ENCODE results near the gene MATK. TPM values are rescaled to one million over a fixed set of nuclear protein-coding genes. Genes with fewer than 3 reads are reported as not detected.

MATK gene
- total RNA-seq, 1 donor from 2014 or later = 0.24 TPM

DNA sequence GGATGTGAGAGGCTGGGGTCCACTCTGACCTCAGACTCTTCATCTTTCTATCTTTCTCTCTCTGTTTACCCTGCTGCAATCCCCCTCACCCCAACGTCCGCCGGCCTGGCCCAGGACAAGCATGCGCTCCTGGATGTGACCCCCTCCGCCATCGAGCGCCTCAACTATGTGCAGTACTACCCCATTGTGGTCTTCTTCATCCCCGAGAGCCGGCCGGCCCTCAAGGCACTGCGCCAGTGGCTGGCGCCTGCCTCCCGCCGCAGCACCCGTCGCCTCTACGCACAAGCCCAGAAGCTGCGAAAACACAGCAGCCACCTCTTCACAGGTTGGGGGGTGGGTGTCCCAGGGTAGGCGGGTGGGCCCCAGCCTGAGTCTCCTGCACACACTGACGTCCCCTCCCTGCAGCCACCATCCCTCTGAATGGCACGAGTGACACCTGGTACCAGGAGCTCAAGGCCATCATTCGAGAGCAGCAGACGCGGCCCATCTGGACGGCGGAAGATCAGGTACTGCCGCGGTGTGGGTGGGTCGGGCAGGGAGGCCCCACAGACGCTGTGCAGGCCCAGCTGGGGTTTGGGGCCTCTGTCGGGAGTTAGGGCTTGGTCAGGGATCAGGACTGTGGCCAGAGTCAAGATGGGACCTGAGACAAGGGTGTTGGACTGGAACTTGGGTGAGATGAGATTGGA is 39.7 kb downstream of the MATK start:
- ATAC-seq = no peak

GRCh38 chr19:3745363-3746045 is 40.7 kb downstream of the MATK start:
- ATAC-seq = no peak

- no peak for ATAC-seq
Observed at GRCh38 chr19:3743486-3743885, 42.7 kb downstream of the MATK start.

DNA sequence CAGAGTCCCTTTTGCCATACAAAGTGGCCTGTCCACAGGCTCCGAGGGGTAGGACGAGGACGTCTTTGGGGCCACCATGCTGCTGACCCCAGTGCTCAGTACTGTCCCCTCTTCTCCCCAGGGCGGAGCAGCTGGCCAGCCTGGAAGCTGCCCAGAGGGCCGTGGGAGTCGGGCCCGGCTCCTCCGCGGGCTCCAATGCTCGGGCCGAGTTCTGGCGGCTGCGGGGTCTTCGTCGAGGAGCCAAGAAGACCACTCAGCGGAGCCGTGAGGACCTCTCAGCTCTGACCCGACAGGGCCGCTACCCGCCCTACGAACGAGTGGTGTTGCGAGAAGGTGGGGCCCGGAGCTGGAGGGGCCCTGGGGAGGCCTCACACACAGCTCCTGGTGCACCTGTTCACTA is 45.8 kb downstream of the MATK start:
- peak; percentile 23 for ATAC-seq

GRCh38 chr19:3738477-3739220 is 47.5 kb downstream of the MATK start:
- ATAC-seq = peak; percentile 16

DNA sequence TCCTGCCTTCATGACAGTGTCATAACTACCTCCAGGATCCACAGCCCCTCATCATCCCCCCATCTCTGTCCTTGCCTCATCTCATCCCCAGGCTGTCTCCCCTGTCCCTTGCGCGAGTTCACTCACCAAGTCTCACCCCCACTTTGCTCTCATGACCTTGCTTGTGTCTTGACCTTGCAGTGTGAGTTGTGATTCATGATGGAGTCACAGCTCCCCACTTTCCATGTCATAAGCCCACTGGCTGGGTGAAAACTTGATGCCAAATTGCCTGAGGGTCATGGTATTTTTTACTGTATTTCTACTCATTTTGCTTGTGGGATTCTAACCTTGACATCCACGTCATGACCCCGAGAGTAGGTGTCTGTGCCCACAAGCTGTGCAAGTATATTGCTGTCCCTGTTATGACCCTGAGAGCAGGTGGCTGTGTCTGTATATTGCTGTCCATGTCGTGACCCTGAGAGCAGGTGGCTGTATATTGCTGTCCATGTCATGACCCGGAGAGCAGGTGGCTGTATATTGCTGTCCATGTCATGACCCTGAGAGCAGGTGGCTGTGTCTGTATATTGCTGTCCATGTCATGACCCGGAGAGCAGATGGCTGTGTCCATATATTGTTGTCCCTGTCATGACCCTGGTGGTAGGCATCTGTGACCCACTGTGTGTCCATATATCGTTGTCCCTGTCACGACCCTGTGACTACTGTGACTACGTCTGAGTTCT is 48.5 kb downstream of the MATK start:
- no peak for ATAC-seq

GRCh38 chr19:3736106-3736724 is 50.0 kb downstream of the MATK start:
- no peak for ATAC-seq

GRCh38 chr19:3734310-3734600 is 51.9 kb downstream of the MATK start:
- no peak for ATAC-seq

GRCh38 chr19:3733549-3734309 is 52.5 kb downstream of the MATK start:
- ATAC-seq = no peak

DNA sequence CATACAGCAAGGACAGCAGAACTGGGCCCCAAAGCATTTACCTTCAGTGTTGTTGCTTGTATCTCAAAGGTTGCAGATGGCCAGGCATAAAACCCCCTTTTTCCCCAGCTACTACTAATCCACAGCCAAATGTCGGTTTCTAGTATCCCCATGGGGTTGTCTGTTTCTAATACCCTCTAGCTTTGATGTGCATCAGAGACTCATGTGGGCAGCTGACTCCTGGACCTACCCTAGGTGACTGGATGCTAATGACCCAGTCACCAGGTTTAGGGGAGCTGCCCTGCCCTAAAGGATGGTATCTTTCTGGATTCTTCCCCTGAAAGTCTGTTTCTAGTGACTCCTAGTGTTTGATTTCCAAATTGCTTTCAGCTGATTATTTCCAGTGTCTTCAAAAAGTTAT is 54.1 kb downstream of the MATK start:
- no peak for ATAC-seq

GRCh38 chr19:3730457-3730958 is 55.7 kb downstream of the MATK start:
- no peak for ATAC-seq

Other genes starting within 250 kb of the MATK start
- gene TEKTIP1, start 247.2 kb downstream of the MATK start, total RNA-seq = 0.84 TPM
- gene MFSD12, start 228.8 kb downstream of the MATK start, total RNA-seq = 25.7 TPM
- gene HMG20B, start 213.4 kb downstream of the MATK start, total RNA-seq = 36.6 TPM
- 0.28 TPM for gene GIPC3, start 200.9 kb downstream of the MATK start, total RNA-seq
- 0.64 TPM for gene TBXA2R, start 179.5 kb downstream of the MATK start, total RNA-seq
- 10.5 TPM for gene CACTIN, start 159.6 kb downstream of the MATK start, total RNA-seq
- 16.4 TPM for gene PIP5K1C, start 85.9 kb downstream of the MATK start, total RNA-seq
- 40.9 TPM for gene TJP3, start 78.0 kb downstream of the MATK start, total RNA-seq
- 10.9 TPM for gene APBA3, start 24.7 kb downstream of the MATK start, total RNA-seq
- 62.3 TPM for gene MRPL54, start 23.7 kb downstream of the MATK start, total RNA-seq
- gene RAX2, start 14.2 kb downstream of the MATK start, total RNA-seq = not detected
- gene ZFR2, start 82.7 kb upstream of the MATK start, total RNA-seq = not detected
- gene ATCAY, start 94.3 kb upstream of the MATK start, total RNA-seq = not detected
- gene NMRK2, start 146.7 kb upstream of the MATK start, total RNA-seq = not detected
- gene DAPK3, start 184.7 kb upstream of the MATK start, total RNA-seq = 28.8 TPM
- 2,169 TPM for gene EEF2, start 199.1 kb upstream of the MATK start, total RNA-seq
- gene PIAS4, start 221.4 kb upstream of the MATK start, total RNA-seq = 19.3 TPM

All from esophagus mucosa (tissue), 1 donor.